Measurements from ENCODE around the gene TAF4.

- TF ChIP-seq POLR2A (IDR thresholded peaks at IDR 0.05), result no peak
- no peak for TF ChIP-seq POLR2AphosphoS5 (IDR thresholded peaks at IDR 0.05)
- TF ChIP-seq CTCF (IDR thresholded peaks at IDR 0.05), result no peak
- no peak for TF ChIP-seq EP300 (IDR thresholded peaks at IDR 0.05)
These were observed 80.6 kb downstream of the TAF4 start for GRCh38 chr20:61985096-61985495.

Measured in sigmoid colon (tissue), 4 donors.